SK-N-SH treated with all-trans-retinoic acid at 6 μM for 48 hours (cell line): ENCODE results near the gene WNT3.
A peak's percentile ranks its signal among the peaks of the same experiment; 100 is the strongest.

Source experiments
- ATAC-seq: fragments of 200-7000 bp; cut with Tn5 transposase; 3 replicates; pipeline ENCODE4 v1.9.1; 2020; ENCODE audit warnings: mild to moderate bottlenecking, moderate library complexity
- ARNTL ChIP-seq: fragments of 450-650 bp; formaldehyde crosslinking; IDR thresholded peaks from 2 replicates; pipeline ENCODE4 v1.5.0; 2020; ENCODE audit warnings: low read depth, mild to moderate bottlenecking, moderate library complexity, borderline replicate concordance
- BACH2 ChIP-seq: fragments of 250-450 bp; sonication (Bioruptor Pico); IDR thresholded peaks from 2 replicates; pipeline ENCODE4 v1.9.0; 2021; ENCODE audit warnings: mild to moderate bottlenecking, borderline replicate concordance
- CSDC2 ChIP-seq: fragments of 250-450 bp; sonication (Bioruptor Pico); IDR thresholded peaks from 2 replicates; pipeline ENCODE4 v1.5.0; 2020; ENCODE audit warnings: mild to moderate bottlenecking, moderate library complexity
- CSRNP3 ChIP-seq: fragments of 250-450 bp; sonication (Bioruptor Pico); IDR thresholded peaks from 2 replicates; pipeline ENCODE4 v1.5.1; 2021; ENCODE audit warnings: mild to moderate bottlenecking, moderate library complexity
- ESRRG ChIP-seq: fragments of 250-450 bp; sonication (Bioruptor Pico); IDR thresholded peaks from 2 replicates; pipeline ENCODE4 v1.6.1; 2021; ENCODE audit warnings: mild to moderate bottlenecking
- GLIS3 ChIP-seq: fragments of 250-450 bp; sonication (Bioruptor Pico); IDR thresholded peaks from 2 replicates; pipeline ENCODE4 v1.5.0; 2020; ENCODE audit warnings: mild to moderate bottlenecking, moderate library complexity
- ISL1 ChIP-seq: fragments of 250-450 bp; sonication (Bioruptor Pico); IDR thresholded peaks from 2 replicates; pipeline ENCODE4 v2.1.2; 2022; ENCODE audit warnings: mild to moderate bottlenecking, moderate library complexity
- OSR1 ChIP-seq: fragments of 250-450 bp; sonication (Bioruptor Pico); IDR thresholded peaks from 2 replicates; pipeline ENCODE4 v1.8.0; 2022; ENCODE audit warnings: moderate library complexity, mild to moderate bottlenecking, inconsistent platforms
- PPARA ChIP-seq: fragments of 250-450 bp; sonication (Bioruptor Pico); IDR thresholded peaks from 2 replicates; pipeline ENCODE4 v1.5.0; 2020; ENCODE audit warnings: mild to moderate bottlenecking, borderline replicate concordance
- RARB ChIP-seq: fragments of 250-450 bp; sonication (Bioruptor Pico); IDR thresholded peaks from 2 replicates; pipeline ENCODE4 v1.8.0; 2021; ENCODE audit warnings: mild to moderate bottlenecking, moderate library complexity
- SNAI2 ChIP-seq: fragments of 250-450 bp; sonication (Bioruptor Pico); IDR thresholded peaks from 2 replicates; pipeline ENCODE4 v1.5.0; 2020; ENCODE audit warnings: mild to moderate bottlenecking, moderate library complexity
- TCF4 ChIP-seq: fragments of 250-450 bp; sonication (Bioruptor Pico); IDR thresholded peaks from 2 replicates; pipeline ENCODE4 v1.8.0; 2021; ENCODE audit warnings: mild to moderate bottlenecking, moderate library complexity, borderline replicate concordance
- TOX ChIP-seq: fragments of 250-450 bp; sonication (Bioruptor Pico); IDR thresholded peaks from 2 replicates; pipeline ENCODE4 v1.8.0; 2021; ENCODE audit warnings: mild to moderate bottlenecking, moderate library complexity, borderline replicate concordance
- ZC3H10 ChIP-seq: fragments of 250-450 bp; sonication (Bioruptor Pico); IDR thresholded peaks from 2 replicates; pipeline ENCODE4 v1.5.1; 2021; ENCODE audit warnings: mild to moderate bottlenecking, moderate library complexity
- ZFP3 ChIP-seq: fragments of 250-450 bp; sonication (Bioruptor Pico); IDR thresholded peaks from 2 replicates; pipeline ENCODE4 v1.5.0; 2020; ENCODE audit warnings: mild to moderate bottlenecking, moderate library complexity
- ZFP30 ChIP-seq: fragments of 450-650 bp; formaldehyde crosslinking; IDR thresholded peaks from 2 replicates; pipeline ENCODE4 v1.5.0; 2022; ENCODE audit warnings: mild to moderate bottlenecking, moderate library complexity
- ZNF565 ChIP-seq: fragments of 450-650 bp; formaldehyde crosslinking; conservative IDR thresholded peaks from 2 replicates; pipeline ENCODE4 v1.5.0; 2020; ENCODE audit warnings: low read depth, mild to moderate bottlenecking, moderate library complexity
- ZNF70 ChIP-seq: fragments of 450-650 bp; formaldehyde crosslinking; IDR thresholded peaks from 2 replicates; pipeline ENCODE4 v1.5.0; 2020; ENCODE audit warnings: mild to moderate bottlenecking, moderate library complexity
- ZNF8 ChIP-seq: fragments of 450-650 bp; formaldehyde crosslinking; IDR thresholded peaks from 2 replicates; pipeline ENCODE4 v1.5.0; 2020; ENCODE audit warnings: mild to moderate bottlenecking, moderate library complexity
- TF ChIP-seq, protein P1 (sequence below): fragments of 250-450 bp; sonication (Bioruptor Pico); IDR thresholded peaks from 2 replicates; pipeline ENCODE4 v1.8.0; 2020; ENCODE audit warnings: mild to moderate bottlenecking, moderate library complexity, borderline replicate concordance
- TF ChIP-seq, protein P2 (sequence below): fragments of 250-450 bp; sonication (Bioruptor Pico); IDR thresholded peaks from 2 replicates; pipeline ENCODE4 v1.8.0; 2021; ENCODE audit warnings: low read depth, mild to moderate bottlenecking, moderate library complexity, borderline replicate concordance

The WNT3 gene

GRCh38 chr17:46739982-46740381 lies 78.5 kb downstream of the WNT3 start:
- 0 out of 2 replicates have a peak, but pooled peaks have one; percentile 15 for TF ChIP-seq ISL1
- no peak for TF ChIP-seq ZNF565 (CRISPR knock-in tag)

GRCh38 chr17:46738544-46738943 lies 79.9 kb downstream of the WNT3 start:
- TF ChIP-seq ZNF8 (CRISPR knock-in tag) (no peak), ARNTL (no peak), CSDC2 (CRISPR knock-in tag) (no peak), RARB (CRISPR knock-in tag) (no peak), PPARA (no peak), SNAI2 (no peak), ESRRG (no peak), ZFP30 (no peak), ZNF565 (CRISPR knock-in tag) (no peak), GLIS3 (CRISPR knock-in tag) (no peak), TCF4 (CRISPR knock-in tag) (no peak), ZNF70 (CRISPR knock-in tag) (no peak)
- TF ChIP-seq, all 23 proteins: peak for 0
- no peak for ATAC-seq

More at GRCh38 chr17:46739982-46740381, 78.5 kb downstream of the WNT3 start:
- no peak for ATAC-seq

GRCh38 chr17:46737326-46737725 lies 81.2 kb downstream of the WNT3 start:
- TF ChIP-seq TCF4 (CRISPR knock-in tag) = no peak
- no peak for TF ChIP-seq ZC3H10 (CRISPR knock-in tag)
- TF ChIP-seq ZNF565 (CRISPR knock-in tag) = no peak
- no peak for TF ChIP-seq RARB (CRISPR knock-in tag)
- no peak for TF ChIP-seq ZNF70 (CRISPR knock-in tag)
- TF ChIP-seq ZFP3 = no peak
- TF ChIP-seq TOX = no peak
- no peak for TF ChIP-seq ZFP30
- TF ChIP-seq CSDC2 (CRISPR knock-in tag) = no peak
- TF ChIP-seq, all 23 proteins: peak for 0
- no peak for ATAC-seq

- no peak for TF ChIP-seq TCF4 (CRISPR knock-in tag)
- no peak for TF ChIP-seq ZC3H10 (CRISPR knock-in tag)
- no peak for TF ChIP-seq PPARA
- no peak for TF ChIP-seq CSRNP3
- TF ChIP-seq RARB (CRISPR knock-in tag) = no peak
- TF ChIP-seq GLIS3 (CRISPR knock-in tag) = no peak
- TF ChIP-seq, protein P1, sequence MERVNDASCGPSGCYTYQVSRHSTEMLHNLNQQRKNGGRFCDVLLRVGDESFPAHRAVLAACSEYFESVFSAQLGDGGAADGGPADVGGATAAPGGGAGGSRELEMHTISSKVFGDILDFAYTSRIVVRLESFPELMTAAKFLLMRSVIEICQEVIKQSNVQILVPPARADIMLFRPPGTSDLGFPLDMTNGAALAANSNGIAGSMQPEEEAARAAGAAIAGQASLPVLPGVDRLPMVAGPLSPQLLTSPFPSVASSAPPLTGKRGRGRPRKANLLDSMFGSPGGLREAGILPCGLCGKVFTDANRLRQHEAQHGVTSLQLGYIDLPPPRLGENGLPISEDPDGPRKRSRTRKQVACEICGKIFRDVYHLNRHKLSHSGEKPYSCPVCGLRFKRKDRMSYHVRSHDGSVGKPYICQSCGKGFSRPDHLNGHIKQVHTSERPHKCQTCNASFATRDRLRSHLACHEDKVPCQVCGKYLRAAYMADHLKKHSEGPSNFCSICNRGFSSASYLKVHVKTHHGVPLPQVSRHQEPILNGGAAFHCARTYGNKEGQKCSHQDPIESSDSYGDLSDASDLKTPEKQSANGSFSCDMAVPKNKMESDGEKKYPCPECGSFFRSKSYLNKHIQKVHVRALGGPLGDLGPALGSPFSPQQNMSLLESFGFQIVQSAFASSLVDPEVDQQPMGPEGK = no peak
- TF ChIP-seq ARNTL = no peak
- TF ChIP-seq SNAI2 = no peak
- TF ChIP-seq ZFP3 = no peak
- no peak for TF ChIP-seq OSR1 (CRISPR knock-in tag)
- no peak for TF ChIP-seq ZFP30
- no peak for TF ChIP-seq BACH2
- no peak for TF ChIP-seq CSDC2 (CRISPR knock-in tag)
- TF ChIP-seq ESRRG = no peak
- TF ChIP-seq, protein P2, sequence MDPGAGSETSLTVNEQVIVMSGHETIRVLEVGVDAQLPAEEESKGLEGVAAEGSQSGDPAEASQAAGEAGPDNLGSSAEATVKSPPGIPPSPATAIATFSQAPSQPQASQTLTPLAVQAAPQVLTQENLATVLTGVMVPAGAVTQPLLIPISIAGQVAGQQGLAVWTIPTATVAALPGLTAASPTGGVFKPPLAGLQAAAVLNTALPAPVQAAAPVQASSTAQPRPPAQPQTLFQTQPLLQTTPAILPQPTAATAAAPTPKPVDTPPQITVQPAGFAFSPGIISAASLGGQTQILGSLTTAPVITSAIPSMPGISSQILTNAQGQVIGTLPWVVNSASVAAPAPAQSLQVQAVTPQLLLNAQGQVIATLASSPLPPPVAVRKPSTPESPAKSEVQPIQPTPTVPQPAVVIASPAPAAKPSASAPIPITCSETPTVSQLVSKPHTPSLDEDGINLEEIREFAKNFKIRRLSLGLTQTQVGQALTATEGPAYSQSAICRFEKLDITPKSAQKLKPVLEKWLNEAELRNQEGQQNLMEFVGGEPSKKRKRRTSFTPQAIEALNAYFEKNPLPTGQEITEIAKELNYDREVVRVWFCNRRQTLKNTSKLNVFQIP (CRISPR knock-in tag) = no peak
- ATAC-seq = no peak
Observed at GRCh38 chr17:46736100-46736499, 82.4 kb downstream of the WNT3 start.

GRCh38 chr17:46733837-46734475 lies 84.5 kb downstream of the WNT3 start:
- ATAC-seq = peak; percentile 82
- TF ChIP-seq ARNTL = no peak
- no peak for TF ChIP-seq ZNF70 (CRISPR knock-in tag)
- no peak for TF ChIP-seq ZFP30
- TF ChIP-seq PPARA = no peak
- TF ChIP-seq ZFP3 = peak; percentile 37; the same call in 1 of the 2 replicates
- no peak for TF ChIP-seq CSDC2 (CRISPR knock-in tag)
- TF ChIP-seq CSRNP3 = no peak
- TF ChIP-seq, protein P1 = peak; percentile 81
- TF ChIP-seq, protein P2 (CRISPR knock-in tag) = 0 out of 2 replicates have a peak, but pooled peaks have one; percentile 57
- no peak for TF ChIP-seq SNAI2
- TF ChIP-seq TCF4 (CRISPR knock-in tag) = peak; percentile 37; the same call in 1 of the 2 replicates
- peak; percentile 95 for TF ChIP-seq TOX
- peak; percentile 93 for TF ChIP-seq ZC3H10 (CRISPR knock-in tag)
- TF ChIP-seq GLIS3 (CRISPR knock-in tag) = no peak
- no peak for TF ChIP-seq BACH2
- TF ChIP-seq OSR1 (CRISPR knock-in tag) = no peak
